ENCODE data around the gene PIH1D1. TPM values are rescaled to one million over a fixed set of nuclear protein-coding genes. Genes with fewer than 3 reads are reported as not detected.
A peak's percentile ranks its signal among the peaks of the same experiment; 100 is the strongest.

The PIH1D1 gene
- total and polyA plus RNA-seq, 7 donors: 62.9 to 105 (median 72.8) TPM

- no peak overlapping the region for H3K27ac ChIP-seq
- DNase-seq: no peak
- 89 to 90% methylated on average over 7 of the region's 7 CpGs for WGBS, 2 donors
- H3K4me1 ChIP-seq: peaks cover 0 to 9% (median 5%) of the 10 kb centered on the region in 4 donors
- TF ChIP-seq POLR2AphosphoS5 (IDR thresholded peaks at IDR 0.05): no peak
- TF ChIP-seq EP300 (IDR thresholded peaks at IDR 0.05): no peak
- no peak for TF ChIP-seq POLR2A (IDR thresholded peaks at IDR 0.05)
- H3K36me3 ChIP-seq: peaks cover 0 to 10% (median 0%) of the 10 kb centered on the region in 4 donors
- no peak overlapping the region for H3K4me3 ChIP-seq
- H3K27me3 ChIP-seq: no peaks in the 10 kb centered on the region
- H3K9me3 ChIP-seq: no peaks in the 10 kb centered on the region
- intact Hi-C loops (cut with DNase I): no loop called here
Observed at GRCh38 chr19:49481020-49481683, 29.5 kb upstream of the PIH1D1 start.

- no peak overlapping the region for H3K27ac ChIP-seq
- H3K4me1 ChIP-seq: peaks cover 0 to 14% (median 7%) of the 10 kb centered on the region in 4 donors
- H3K27me3 ChIP-seq: no peaks in the 10 kb centered on the region
- TF ChIP-seq POLR2A (IDR thresholded peaks at IDR 0.05) (no peak), POLR2AphosphoS5 (IDR thresholded peaks at IDR 0.05) (no peak), EP300 (IDR thresholded peaks at IDR 0.05) (no peak), CTCF (IDR thresholded peaks at IDR 0.05) (no peak)
- no peaks in the 10 kb centered on the region for H3K9me3 ChIP-seq
- H3K36me3 ChIP-seq: peaks cover 0 to 10% (median 0%) of the 10 kb centered on the region in 4 donors
- WGBS, 2 donors: 89 to 93% methylated on average over 14 of the region's 14 CpGs
- intact Hi-C loops (cut with DNase I): loop anchor here (10.0 kb wide), 1 partner anchor 845 kb away; the partner anchor contains the start of gene DBP
- no peak overlapping the region for H3K4me3 ChIP-seq
- DNase-seq: no peak
Observed at GRCh38 chr19:49479975-49480628, 28.5 kb upstream of the PIH1D1 start.

- DNase-seq: peak; percentile 74
- no peak overlapping the region for H3K4me3 ChIP-seq
- H3K27me3 ChIP-seq: no peaks in the 10 kb centered on the region
- H3K36me3 ChIP-seq: no peaks in the 10 kb centered on the region
- peak overlapping the region; percentile 77 to 84 (median 80) for H3K27ac ChIP-seq
- no peak for TF ChIP-seq EP300 (IDR thresholded peaks at IDR 0.05)
- no peak for TF ChIP-seq POLR2A (IDR thresholded peaks at IDR 0.05)
- peak in 1 of 4 experiments; percentile 18 for TF ChIP-seq CTCF (IDR thresholded peaks at IDR 0.05)
- TF ChIP-seq POLR2AphosphoS5 (IDR thresholded peaks at IDR 0.05): no peak
- no peaks in the 10 kb centered on the region for H3K9me3 ChIP-seq
- intact Hi-C loops (cut with DNase I): loop anchor here (10.0 kb wide), 1 partner anchor 841 kb away; the partner anchor contains the start of gene DBP
- 49 to 59% methylated on average over 27 of the region's 27 CpGs for WGBS, 2 donors
- peaks cover 0 to 27% (median 16%) of the 10 kb centered on the region in 4 donors for H3K4me1 ChIP-seq
Observed at GRCh38 chr19:49475995-49476880, 24.6 kb upstream of the PIH1D1 start.

- peak overlapping the region; percentile 77 to 84 (median 80) for H3K27ac ChIP-seq
Observed at GRCh38 chr19:49475191-49475917, 23.7 kb upstream of the PIH1D1 start.

More at GRCh38 chr19:49475191-49475917, 23.7 kb upstream of the PIH1D1 start:
- peaks cover 0 to 27% (median 16%) of the 10 kb centered on the region in 4 donors for H3K4me1 ChIP-seq
- intact Hi-C loops (cut with DNase I): loop anchor here (10.0 kb wide), 1 partner anchor 841 kb away; the partner anchor contains the start of gene DBP
- H3K36me3 ChIP-seq: peaks cover 0 to under 1% (median 0%) of the 10 kb centered on the region in 4 donors
- no peak for DNase-seq
- no peaks in the 10 kb centered on the region for H3K9me3 ChIP-seq
- 62 to 65% methylated on average over 15 of the region's 15 CpGs for WGBS, 2 donors
- peak overlapping the region in 1 of 4 donors; percentile 75 for H3K4me3 ChIP-seq
- H3K27me3 ChIP-seq: no peaks in the 10 kb centered on the region
- TF ChIP-seq POLR2A (IDR thresholded peaks at IDR 0.05) (no peak), CTCF (IDR thresholded peaks at IDR 0.05) (no peak), POLR2AphosphoS5 (IDR thresholded peaks at IDR 0.05) (no peak), EP300 (IDR thresholded peaks at IDR 0.05) (no peak)

Measured in sigmoid colon (tissue), 7 donors.